Measurements from ENCODE around the gene SLC25A48. TPM values are rescaled to one million over a fixed set of nuclear protein-coding genes. Genes with fewer than 3 reads are reported as not detected.

Gene SLC25A48
- total RNA-seq, 1 donor from 2014 or later = not detected

DNA sequence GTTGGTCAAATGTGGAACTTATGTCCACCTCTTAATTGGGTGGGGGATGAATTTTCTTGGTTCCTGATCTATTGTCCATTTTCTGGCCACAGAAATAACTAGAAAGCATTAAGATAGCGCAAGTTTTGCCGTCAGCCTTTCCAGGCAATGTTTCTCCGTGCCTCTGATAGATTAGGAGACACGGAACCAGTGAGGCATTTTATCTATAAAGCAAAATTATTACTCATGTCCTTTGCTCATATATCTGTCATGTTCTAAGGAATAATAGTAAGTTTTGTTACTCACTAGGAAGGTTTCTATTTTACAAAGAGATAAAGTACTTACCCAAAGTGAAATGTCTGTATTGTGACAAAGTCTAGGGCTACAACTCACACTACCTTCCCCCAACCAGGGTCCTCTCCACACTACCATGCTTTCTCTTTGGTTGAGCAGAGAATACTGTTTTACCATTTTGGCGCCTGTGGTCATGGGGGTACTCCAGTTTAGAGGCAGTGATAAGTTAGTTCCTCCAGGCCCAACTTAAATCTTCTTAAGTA, 81.1 kb downstream of the SLC25A48 start:
- intact Hi-C loops (cut with DNase I) = no loop called here
- Histone ChIP-seq H3K27ac (no peak overlapping the region), H3K4me1 (no peaks in the 10 kb centered on the region), H3K27me3 (no peaks in the 10 kb centered on the region), H3K36me3 (no peaks in the 10 kb centered on the region), H3K4me3 (no peak overlapping the region), H3K9me3 (no peaks in the 10 kb centered on the region)
- no peak for DNase-seq (ENCODE audit: low spot score in 2 of 2)
- TF ChIP-seq, protein P1, sequence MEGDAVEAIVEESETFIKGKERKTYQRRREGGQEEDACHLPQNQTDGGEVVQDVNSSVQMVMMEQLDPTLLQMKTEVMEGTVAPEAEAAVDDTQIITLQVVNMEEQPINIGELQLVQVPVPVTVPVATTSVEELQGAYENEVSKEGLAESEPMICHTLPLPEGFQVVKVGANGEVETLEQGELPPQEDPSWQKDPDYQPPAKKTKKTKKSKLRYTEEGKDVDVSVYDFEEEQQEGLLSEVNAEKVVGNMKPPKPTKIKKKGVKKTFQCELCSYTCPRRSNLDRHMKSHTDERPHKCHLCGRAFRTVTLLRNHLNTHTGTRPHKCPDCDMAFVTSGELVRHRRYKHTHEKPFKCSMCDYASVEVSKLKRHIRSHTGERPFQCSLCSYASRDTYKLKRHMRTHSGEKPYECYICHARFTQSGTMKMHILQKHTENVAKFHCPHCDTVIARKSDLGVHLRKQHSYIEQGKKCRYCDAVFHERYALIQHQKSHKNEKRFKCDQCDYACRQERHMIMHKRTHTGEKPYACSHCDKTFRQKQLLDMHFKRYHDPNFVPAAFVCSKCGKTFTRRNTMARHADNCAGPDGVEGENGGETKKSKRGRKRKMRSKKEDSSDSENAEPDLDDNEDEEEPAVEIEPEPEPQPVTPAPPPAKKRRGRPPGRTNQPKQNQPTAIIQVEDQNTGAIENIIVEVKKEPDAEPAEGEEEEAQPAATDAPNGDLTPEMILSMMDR (IDR thresholded peaks at IDR 0.05) = no peak

DNA sequence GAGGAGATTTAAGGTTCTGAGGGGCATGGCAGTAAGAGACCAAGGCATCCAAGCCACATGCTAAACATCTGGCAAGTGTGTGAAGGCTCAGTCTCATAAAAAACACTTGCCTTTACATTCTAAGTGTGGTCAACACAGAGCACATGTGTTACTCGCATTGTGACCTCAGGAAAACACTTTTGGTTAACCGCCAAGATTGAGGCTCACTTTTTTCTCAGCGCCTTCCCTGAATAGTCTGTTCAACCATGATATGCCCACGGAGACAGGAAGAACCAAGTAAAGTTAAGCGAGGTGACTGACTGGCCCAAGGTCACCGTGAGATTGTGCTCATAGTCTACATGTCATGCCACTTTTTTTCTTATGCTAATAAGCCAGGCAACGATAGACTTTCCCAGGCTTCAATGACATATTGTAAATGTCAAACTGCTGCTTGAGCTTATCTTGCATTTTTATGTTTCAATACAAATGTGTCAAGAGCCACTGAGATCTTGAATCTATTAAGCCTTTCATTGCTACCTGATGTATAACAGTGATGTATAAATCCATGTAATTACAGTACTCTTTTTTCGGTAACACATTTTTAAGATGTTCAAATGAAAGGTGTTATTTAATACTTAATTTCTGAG, 82.3 kb downstream of the SLC25A48 start:
- H3K27me3 ChIP-seq = no peaks in the 10 kb centered on the region
- intact Hi-C loops (cut with DNase I) = no loop called here
- DNase-seq (ENCODE audit: low spot score in 2 of 2) = no peak
- TF ChIP-seq, protein P1 (IDR thresholded peaks at IDR 0.05) = no peak
- no peaks in the 10 kb centered on the region for H3K4me1 ChIP-seq
- no peaks in the 10 kb centered on the region for H3K36me3 ChIP-seq
- no peak overlapping the region for H3K4me3 ChIP-seq
- no peaks in the 10 kb centered on the region for H3K9me3 ChIP-seq
- no peak overlapping the region for H3K27ac ChIP-seq

DNA sequence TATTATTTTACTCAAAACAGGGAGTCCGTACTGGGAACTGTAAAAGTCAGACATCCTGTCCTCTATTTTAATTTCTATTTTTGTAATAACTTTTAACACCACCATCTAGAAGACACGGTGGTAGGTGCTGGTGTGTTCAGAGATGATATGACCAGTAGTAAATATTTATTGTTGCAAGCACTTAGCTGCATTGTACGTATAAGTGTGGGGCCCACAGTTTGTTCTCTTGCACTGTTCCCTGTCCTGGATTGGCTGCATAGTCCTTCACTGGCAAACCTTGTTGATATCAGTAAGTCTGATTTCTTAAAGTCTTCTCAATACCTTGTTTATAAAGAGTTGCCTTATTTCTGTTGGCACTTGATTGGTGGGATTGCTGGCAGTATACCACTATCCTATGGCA, 85.7 kb downstream of the SLC25A48 start:
- Histone ChIP-seq H3K36me3 (no peaks in the 10 kb centered on the region), H3K27ac (no peak overlapping the region), H3K4me1 (no peaks in the 10 kb centered on the region), H3K27me3 (no peaks in the 10 kb centered on the region), H3K9me3 (no peaks in the 10 kb centered on the region), H3K4me3 (no peak overlapping the region)
- no peak for DNase-seq (ENCODE audit: low spot score in 2 of 2)
- intact Hi-C loops (cut with DNase I) = no loop called here
- TF ChIP-seq, protein P1 (IDR thresholded peaks at IDR 0.05) = no peak

DNA sequence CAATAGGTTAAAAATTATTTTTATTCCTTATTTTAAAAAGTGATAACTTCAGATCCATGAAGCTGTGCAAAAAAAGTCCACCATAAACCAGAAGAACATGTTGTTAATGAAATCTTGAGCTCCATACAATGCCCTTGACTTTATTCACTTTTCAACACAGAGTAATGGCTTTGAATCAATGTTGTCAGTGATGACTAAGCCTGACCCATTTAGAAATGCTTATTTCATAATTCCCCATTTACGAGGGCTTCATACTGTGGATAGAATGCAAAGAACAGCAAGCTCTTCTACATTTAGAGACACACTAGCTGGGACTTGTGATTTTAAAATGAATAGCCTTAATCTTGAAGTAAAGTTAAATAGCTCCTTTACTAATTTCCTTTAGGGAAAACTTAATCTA, 86.9 kb downstream of the SLC25A48 start:
- Histone ChIP-seq H3K4me1 (no peaks in the 10 kb centered on the region), H3K9me3 (no peaks in the 10 kb centered on the region), H3K36me3 (no peaks in the 10 kb centered on the region), H3K27ac (no peak overlapping the region), H3K27me3 (no peaks in the 10 kb centered on the region), H3K4me3 (no peak overlapping the region)
- TF ChIP-seq, protein P1 (IDR thresholded peaks at IDR 0.05) = no peak
- no peak for DNase-seq (ENCODE audit: low spot score in 2 of 2)
- intact Hi-C loops (cut with DNase I) = no loop called here

DNA sequence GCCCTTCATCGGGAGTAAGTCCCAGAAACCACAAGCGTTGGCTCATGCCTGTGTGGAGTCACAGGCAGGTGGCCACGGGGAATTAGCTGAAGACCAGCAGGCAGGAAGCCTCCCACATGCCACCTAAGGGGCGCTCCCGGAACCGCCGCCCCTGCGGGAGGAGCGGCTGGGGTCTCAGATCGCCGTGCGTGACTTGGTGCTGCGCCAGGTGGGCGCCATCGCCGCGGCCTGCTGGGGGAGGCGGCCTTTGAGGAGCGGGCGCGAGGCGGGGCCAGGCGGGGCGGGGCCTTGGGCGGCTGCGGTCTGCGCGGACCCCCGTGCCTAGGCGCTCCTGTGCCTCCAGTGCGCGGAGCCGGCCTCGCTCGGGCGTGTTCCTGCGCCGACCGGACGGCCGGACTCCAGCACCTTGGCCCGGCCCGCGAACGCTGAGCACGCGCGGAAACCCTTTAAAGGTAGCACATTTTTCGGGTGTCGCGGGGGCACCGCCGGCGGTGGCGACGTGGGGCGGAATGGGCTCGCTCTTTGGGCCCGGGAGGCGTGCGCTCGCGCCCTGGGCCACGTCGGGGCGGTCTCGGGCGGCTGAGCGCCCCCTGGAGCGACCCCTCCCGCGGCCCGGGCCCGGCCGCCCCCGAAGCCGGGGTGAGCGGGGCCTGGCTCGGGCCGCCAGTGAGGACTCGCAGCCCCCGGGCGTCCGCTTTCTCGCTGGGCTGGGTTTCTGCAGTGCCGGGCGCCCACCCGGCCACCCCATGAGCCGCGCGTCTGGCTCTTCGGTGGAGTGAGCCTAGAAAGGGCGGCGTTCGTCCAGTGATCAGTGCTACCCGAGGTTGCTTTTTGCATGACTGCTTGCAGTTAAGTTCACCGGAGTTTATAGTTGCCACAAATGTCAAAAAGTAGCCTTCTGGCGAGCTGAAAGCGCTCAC, 95.8 kb downstream of the SLC25A48 start:
- DNase-seq (ENCODE audit: low spot score in 2 of 2) = no peak
- no peak overlapping the region for H3K27ac ChIP-seq
- intact Hi-C loops (cut with DNase I) = no loop called here
- TF ChIP-seq, protein P1 (IDR thresholded peaks at IDR 0.05) = no peak
- peaks cover 0 to 5% of the 10 kb centered on the region in 2 donors for H3K9me3 ChIP-seq
- peak overlapping the region; percentile 49 to 57 for H3K4me3 ChIP-seq
- H3K27me3 ChIP-seq = peaks cover 13% of the 10 kb centered on the region
- H3K36me3 ChIP-seq = no peaks in the 10 kb centered on the region
- H3K4me1 ChIP-seq = peaks cover 0 to 6% of the 10 kb centered on the region in 2 donors

Measured in ascending aorta (tissue), 2 donors.